ENCODE data around the gene GRIK1.

Gene GRIK1

DNA sequence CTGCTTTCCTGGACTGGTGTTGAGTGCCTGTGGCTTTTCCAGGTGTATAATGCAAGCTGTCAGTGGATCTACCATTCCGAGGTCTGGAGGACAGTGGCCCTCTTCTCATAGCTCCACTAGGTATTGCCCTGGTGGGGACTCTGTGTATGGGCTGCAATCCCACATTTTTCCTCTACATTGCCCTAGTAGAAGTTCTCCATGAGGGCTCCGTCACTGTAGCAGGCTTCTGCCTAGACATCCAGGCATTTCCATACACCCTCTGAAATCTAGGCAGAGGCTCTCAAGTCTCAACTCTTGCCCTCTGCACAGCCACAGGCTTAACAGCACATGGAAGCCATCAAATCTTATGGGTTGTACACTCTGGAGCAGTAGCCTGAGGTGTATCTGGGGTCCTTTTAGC lies 107.6 kb downstream of the GRIK1 start:
- DNase-seq (ENCODE audit: extremely low read depth in 1 of 2, low read depth in 1 of 2), result no peak

DNA sequence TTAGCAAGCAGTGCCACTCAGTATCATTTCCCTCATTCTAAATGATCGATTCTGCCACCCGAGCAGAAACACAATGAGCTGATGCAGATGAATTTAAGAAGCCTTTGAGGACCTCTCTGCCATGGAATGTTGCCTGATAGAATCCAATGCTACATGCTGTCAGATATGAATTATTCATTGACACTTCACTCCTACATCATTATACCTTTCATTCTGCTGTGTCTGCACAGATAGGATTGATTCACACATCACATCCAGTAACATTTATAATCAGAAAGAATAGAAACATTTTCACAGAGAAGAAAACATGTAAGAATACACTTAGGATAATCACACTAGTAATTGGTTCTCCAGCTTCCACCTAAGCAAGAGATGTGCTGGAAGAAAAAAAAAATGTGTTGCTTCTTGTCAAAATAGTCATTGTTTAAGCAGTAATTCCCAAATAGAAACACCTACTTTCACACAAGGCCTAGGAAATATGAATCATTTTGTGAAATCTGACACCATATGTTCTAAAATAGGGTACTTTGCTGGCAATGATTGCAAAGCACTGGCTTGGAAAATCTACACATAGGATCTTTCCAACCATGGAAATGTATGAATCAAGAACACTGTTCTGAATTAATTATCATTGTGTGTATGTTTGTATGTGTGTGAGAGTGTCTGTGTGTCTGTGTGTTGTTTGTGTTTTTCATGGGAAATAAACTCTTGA lies 110.1 kb downstream of the GRIK1 start:
- DNase-seq (ENCODE audit: extremely low read depth in 1 of 2, low read depth in 1 of 2), result no peak

DNA sequence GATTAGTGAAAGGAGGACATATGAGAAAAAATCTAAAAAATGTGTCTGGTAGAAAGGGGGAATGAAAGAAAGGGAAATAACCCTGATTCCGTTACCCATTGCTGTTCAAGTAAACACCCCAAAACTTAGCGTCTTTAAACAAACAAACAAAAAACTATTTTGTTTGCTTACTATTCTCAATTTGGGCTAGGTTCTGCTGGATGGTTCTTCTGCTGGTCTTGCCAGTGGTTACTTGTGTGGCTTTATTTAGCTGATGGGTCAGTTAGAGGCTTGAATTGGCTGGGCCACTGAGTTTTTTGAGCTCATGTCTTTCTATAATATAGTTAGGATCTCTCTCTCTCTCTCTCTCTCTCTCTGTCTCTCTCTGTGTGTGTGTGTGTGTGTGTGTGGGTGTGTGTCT lies 112.1 kb downstream of the GRIK1 start:
- DNase-seq (ENCODE audit: extremely low read depth in 1 of 2, low read depth in 1 of 2), result no peak

DNA sequence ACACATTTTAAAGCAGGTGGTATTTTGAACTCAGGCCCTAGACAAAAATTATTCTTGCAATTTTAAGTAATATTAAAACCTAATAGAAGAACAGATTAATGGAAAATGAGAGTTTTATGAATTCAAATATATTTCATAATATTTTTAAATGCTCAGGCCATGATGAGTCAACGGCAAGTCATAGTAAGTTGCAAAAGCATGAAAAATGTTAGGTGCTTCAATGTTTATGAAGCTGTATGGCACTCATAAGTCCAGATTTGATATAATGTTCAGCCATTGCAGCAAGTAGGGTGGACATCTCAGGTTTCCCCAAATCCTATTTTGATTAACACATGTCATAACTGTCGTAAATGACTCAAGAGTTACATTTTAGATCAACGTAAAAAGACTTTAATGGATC lies 112.6 kb downstream of the GRIK1 start:
- no peak for DNase-seq (ENCODE audit: extremely low read depth in 1 of 2, low read depth in 1 of 2)

DNA sequence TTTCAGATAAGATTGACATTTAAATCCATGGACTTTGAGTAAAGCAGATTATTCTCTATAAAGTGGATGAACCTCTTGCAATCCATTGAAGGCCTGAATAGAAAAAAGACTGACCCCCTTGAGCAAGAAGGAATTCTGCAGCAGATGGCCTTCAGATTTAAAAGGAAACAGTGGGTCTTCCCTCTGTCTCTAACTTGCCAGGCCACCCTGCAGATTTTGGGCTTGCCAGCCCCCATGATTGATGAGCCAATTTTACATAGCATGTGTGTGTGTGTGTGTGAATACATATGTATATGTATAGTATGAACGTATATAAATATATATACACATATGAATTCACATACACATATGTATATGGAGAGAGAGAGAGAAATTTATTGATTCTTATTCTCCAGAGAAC lies 113.4 kb downstream of the GRIK1 start:
- DNase-seq (ENCODE audit: extremely low read depth in 1 of 2, low read depth in 1 of 2), result no peak

DNA sequence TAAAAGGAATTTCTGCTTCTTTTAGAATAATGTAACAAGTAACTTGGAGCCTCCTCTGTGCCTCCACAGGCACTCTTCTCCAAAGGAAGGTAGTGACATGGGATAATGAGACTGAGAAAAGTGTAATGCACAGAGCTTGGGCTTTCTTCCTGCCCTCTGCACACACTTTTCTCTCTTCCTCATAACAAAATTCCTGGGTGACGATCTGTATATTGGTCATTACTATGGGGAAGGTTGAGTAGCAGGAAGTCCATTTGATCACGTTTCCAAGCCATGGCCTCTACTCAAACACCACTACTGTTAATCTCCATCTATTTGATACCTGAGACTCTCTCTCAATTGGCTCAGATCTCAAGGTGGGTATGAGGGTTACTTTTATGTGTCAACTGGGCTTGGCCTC lies 113.9 kb downstream of the GRIK1 start:
- DNase-seq (ENCODE audit: extremely low read depth in 1 of 2, low read depth in 1 of 2), result no peak

DNA sequence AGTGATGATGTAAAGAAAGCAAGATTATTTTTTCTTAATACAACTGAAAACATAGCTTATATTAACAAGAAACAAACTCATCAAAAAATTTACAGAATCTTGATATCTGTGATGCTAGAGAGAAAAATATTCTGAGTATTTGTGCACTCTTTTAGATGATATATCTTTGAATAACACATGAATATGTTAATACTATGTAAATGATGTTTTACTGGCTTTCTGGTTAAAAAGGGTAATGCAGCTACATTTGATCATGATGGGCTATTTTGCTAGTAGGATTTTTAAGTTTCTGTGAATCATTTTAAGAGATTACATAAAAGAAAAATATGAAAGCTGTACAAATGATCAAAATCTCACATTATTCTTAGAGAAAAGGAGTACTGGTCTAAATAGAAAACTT lies 114.5 kb downstream of the GRIK1 start:
- DNase-seq (ENCODE audit: extremely low read depth in 1 of 2, low read depth in 1 of 2), result no peak

DNA sequence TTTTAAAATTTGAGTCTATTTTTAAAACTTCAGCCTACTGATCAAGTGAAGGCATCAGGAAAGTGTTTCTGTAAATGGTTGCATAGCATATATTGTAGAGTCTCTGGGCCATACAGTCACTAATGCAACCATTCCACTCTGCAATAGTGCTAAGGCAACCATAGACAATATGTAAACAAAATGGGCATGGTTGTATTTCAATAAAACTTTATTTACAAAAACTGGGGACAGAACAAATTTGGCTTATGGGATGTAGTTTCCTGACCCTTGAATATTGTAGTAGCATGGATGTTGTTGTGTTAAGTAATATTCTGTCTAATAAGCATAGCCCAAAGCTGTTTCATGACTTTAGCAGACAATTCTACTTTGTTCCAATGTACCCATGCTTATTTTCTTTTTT lies 117.7 kb downstream of the GRIK1 start:
- DNase-seq (ENCODE audit: extremely low read depth in 1 of 2, low read depth in 1 of 2), result no peak

DNA sequence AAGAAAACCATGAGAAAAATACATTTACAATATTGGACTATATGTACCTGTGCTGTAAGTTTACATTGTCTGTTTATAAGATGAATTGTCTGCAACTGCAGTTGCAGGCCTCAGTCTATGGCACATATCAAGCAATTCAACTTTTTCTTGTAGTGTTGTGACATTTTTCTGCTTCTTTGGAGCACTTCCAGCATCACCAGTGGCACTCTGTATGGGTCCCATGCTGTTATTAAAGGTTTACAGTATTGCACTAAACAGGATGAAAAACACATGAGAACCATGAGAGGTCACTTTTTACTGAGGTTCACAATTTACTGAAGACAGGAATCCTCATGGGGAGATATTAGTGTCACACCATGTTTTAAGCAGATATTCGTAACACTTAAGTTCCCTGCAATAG lies 118.6 kb downstream of the GRIK1 start:
- no peak for DNase-seq (ENCODE audit: extremely low read depth in 1 of 2, low read depth in 1 of 2)

DNA sequence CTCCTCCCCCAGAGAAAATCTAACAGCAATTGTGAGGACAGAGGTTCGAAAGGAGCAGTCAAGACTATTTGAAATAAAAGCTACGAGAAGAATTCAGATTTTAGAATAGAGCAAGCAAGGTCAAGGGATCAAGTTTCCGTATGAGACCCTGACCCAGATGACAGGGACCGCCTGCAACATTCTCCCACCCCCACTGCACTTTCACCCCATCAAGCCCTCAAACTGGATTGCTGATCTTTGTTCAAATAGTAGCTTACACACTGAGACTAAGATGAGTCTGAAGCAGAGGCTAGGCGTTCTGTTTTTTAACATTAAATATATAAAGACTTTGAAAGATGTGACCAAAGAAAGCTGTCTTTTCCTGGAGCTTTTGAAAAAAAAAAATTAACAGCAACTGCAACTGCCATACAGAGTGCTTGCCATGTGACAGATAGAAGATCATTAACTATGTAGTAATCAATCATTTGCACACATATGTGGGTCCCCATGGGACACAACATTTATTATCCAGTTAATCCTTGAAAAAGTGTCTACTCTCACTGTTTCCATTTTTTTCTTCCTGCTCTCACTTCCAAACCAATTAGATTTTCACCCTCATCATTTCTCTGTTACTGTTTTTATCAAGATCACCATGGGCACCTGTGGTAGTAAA lies 120.0 kb downstream of the GRIK1 start:
- no peak for DNase-seq (ENCODE audit: extremely low read depth in 1 of 2, low read depth in 1 of 2)

DNA sequence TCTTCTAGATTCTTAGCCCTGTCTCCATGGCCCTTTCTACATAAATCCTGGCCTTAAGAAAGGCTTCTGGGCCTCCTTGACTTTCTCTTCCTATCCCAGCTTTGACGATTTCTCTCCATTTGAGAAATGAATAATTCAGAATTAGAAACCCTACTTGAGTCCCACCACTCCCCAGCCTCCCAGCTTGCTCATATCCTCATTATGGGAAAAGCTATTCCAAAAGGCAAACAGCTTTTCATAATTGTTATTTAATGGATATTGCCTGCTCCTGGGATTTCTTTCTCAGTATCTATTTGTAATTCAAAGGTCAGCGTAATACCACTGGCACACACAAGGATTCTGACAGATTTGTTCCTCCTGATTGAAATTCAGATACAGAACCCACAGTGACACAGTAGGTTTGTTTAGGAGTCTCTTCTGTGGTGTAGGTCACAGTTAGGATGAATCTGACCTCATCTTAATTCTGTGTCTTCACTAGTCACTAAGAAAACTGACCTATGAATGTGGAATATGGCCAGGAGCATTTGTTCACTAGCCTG lies 121.3 kb downstream of the GRIK1 start:
- no peak for DNase-seq (ENCODE audit: extremely low read depth in 1 of 2, low read depth in 1 of 2)

DNA sequence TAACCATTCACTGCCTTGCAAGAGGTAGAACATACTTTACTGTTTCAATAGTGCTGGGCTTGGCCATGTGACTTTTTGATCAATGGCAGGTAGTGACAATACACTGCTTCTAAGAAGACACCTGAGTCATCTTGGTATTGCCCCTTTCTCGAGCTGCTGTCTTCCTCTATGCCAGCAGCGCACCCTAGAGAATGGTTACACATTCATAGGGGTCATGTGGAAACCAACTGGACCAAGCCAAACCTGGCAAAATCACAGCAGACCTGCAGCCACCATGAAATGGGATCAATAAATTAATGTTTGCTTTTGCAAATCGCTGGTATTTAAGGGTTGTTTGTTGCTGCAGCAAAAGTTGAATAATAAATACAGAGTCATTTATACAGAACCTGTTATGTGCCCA lies 122.3 kb downstream of the GRIK1 start:
- DNase-seq (ENCODE audit: extremely low read depth in 1 of 2, low read depth in 1 of 2), result no peak

DNA sequence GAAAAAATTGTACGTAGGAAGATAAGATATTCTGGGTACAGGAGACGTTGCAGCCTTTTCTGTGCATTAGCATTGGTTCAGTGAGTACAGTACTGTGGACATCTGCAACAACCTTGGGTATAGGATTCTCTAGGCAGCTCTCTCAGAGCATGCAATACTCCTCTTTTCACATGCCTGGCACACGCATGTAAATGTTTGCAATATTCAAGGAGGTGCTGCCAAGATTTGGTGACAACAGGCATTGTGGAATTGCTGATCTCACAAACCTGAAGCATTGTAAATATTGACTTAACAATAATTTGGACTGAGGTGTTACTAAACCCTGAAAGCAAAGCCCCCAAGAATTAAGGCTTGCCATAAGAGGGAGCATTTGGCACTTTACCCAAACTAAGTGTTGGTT lies 126.8 kb downstream of the GRIK1 start:
- DNase-seq (ENCODE audit: extremely low read depth in 1 of 2, low read depth in 1 of 2), result no peak

DNA sequence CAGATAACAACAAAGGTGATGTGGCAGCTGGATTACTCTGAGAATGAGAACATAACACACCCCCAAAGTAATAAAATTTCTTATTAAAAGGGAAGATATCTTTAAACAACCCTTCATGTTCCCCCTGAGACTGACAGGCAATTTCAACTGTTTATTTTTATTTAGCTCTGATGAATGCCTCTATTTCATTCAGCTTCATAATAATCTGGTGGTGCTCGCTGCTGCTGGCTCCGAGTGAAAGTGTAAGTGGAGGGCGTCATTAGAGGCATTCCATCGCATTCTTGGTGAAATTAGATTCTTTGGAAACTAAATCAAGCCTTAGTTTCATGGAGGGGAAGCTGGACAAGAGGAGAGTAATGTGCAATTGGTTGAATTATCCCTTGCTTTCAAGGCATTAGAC lies 128.9 kb downstream of the GRIK1 start:
- no peak for DNase-seq (ENCODE audit: extremely low read depth in 1 of 2, low read depth in 1 of 2)

DNA sequence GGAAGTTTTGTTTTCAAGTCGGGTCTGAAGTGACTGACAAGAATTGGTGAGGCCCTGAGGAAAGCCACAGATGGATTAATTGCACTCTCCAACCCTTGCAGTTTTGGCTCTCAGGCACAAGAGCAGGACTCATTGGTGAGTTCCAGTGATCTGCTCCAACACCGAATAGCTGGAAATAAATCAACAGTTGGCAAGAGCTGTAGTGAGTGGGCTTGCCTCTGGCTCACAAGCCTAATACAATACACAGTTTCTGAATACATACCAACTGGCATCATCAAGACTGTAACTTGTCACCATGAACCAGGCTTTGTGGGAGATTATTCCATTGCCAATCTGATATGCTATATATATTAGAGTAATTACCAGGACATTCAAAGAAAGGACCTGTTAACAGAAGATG lies 131.6 kb downstream of the GRIK1 start:
- DNase-seq (ENCODE audit: extremely low read depth in 1 of 2, low read depth in 1 of 2), result no peak

DNA sequence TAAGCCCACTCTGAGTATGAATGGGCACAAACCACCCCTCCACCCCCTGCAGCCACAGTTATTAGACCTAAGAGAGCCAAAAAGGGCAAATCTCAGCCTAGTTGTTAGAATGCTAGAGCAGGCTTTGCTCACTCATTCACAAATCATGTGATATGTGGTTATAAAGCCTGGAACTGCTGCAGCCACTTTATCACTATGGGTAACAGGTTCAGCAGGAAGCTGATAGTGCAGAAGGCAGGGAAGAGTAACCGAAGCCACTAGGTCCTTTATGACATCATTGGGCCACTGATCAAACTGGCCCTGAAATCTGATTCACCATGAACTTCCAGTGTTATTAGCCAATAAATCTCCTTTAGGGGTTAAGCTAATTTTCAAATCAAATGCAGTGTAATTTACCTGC lies 134.7 kb downstream of the GRIK1 start:
- no peak for DNase-seq (ENCODE audit: extremely low read depth in 1 of 2, low read depth in 1 of 2)

DNA sequence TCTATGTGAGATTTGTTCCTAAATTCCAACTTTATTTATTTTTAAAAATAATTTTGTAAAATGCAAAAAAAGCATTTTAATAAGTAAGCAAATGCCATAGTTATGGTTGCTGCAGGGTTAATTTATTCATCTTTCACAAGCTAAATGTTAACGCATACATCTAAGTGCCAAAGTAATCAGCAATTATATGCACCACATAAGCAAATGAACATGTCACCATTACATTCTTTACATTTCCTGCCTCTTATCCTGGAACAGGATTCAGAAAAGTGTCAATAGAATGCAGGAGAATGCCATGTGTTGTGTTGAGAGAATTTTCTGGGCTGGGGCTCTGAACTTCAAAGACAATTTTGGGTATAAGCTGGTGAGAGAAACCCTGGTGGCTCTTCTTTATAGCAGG lies 136.6 kb downstream of the GRIK1 start:
- no peak for DNase-seq (ENCODE audit: extremely low read depth in 1 of 2, low read depth in 1 of 2)

DNA sequence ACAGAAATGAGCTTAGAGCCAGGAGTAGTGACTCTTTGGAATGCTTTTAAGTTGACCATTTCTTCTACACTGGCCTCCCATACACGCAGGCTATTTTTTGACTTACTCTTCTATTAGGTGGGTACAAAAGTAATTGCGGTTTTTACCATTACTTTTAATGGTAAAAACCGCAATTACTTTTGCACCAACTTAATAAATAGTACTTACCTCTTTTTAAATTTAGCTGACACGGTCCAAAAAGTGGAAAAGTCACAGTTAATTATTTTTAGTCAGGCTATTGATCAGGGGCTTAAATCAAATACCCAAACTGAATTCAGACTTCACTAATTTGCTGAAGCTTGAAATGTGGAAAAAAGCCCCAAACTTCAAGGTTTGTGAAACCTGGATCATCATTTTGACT lies 138.7 kb downstream of the GRIK1 start:
- DNase-seq (ENCODE audit: extremely low read depth in 1 of 2, low read depth in 1 of 2), result no peak

DNA sequence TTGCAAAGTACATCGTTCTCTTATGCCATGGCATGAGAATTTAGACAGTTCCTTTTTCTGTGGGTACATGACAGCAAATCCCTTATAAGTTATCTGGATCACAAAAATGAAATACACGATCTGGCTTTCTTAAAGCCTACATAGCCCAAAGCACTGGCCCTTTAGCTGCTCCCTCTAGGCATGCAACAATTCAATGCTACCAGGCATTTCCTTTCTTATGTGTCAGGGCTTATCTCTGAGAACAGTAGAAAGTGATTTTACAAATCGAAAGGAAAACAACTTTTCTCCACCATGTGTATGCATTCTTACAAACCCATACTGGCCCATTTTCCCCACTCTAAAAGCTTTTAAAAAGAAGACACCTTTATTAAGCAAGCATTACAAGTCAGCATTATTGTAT lies 139.7 kb downstream of the GRIK1 start:
- DNase-seq (ENCODE audit: extremely low read depth in 1 of 2, low read depth in 1 of 2), result no peak

DNA sequence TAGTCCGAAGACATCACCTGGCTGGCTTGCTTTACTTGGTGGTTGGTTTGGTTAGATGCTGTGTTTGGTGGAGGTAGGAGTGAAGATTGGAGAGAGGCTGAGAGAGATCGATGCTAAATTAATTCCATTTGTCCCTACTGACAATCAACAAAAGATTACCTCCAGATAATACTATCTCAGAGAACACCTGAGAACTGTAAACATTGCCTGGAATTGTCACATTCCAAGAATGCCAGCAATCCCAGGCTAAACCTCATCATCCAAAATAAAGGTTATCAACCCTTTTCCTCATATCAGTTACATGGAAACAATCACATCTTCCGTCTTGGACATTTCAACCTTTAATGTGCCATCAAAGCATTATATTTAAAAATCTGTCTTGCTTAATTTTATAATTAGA lies 141.0 kb downstream of the GRIK1 start:
- DNase-seq (ENCODE audit: extremely low read depth in 1 of 2, low read depth in 1 of 2), result no peak

DNA sequence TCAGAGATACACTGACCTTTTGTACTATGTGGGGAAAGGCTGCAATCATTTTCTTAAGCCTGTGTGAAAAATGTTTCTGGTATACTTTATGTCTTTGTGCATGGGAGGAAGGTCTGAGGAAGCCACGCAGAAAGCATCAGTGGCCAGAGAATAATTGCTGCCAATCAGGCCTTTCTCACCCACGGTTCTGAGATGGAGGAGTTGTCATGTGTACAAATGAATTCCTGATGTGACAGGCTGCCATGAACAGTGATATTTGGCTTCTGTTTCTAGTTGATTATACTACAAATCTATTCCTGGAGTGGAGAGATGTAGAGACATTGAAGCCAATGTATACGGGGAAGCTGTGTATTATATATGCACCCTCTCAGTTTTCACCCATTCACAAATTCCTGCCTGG lies 142.6 kb downstream of the GRIK1 start:
- DNase-seq (ENCODE audit: extremely low read depth in 1 of 2, low read depth in 1 of 2), result no peak

DNA sequence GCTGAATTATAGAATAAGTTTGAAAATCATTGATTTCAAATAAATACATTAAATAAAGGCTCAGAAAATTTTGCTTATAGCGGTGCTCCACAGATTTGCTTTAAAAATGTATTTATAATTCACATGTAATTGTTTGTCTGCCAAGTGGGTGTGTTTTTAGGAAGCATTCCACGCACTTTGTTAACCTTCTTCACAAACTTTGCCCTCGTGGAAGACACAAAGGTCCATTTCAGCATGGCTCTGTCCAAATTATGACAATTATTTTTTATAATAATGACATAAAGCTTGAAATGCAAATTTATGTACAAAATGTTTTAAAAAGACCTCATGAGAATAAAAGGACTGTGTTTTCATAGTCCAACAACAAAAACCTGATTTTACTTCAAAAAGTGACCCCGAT lies 146.1 kb downstream of the GRIK1 start:
- no peak for DNase-seq (ENCODE audit: extremely low read depth in 1 of 2, low read depth in 1 of 2)

DNA sequence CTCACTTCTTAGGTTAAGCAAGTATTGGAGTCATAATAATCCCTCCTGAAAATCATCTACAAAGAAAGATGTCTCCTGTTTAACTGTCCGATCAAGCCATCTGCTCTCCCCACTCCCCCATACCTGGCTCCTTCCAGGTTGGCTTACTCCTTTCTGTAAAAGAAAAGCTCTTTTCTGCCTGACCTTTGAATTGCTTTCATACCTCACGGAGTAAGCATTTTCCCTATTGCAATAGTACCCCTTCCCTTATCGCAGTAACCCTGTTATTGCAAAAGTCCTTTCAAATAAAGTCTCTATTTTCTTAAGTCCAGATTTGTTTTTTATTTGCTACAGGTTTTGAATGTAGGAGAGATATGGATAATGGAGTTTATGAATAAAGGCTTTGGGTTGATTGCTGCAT lies 150.4 kb downstream of the GRIK1 start:
- no peak for DNase-seq (ENCODE audit: extremely low read depth in 1 of 2, low read depth in 1 of 2)

All from activated CD8-positive, alpha-beta memory T cell treated with anti-CD3 and anti-CD28 coated beads for 1 hour (primary cell).